Psoas muscle (tissue), 8 donors: ENCODE results near the gene MACC1. TPM values are rescaled to one million over a fixed set of nuclear protein-coding genes. Genes with fewer than 3 reads are reported as not detected.

ENCODE experiments used
- ATAC-seq, 4 donors: fragments of 200-7000 bp; cut with Tn5 transposase; one replicate each; pipeline ENCODE4 v1.9.1; 2020; ENCODE audit warnings: moderate library complexity in 3 of 4, mild to moderate bottlenecking in 2 of 4
- DNase-seq, 2 donors: peaks; one replicate each; pipeline ENCODE4 v3.0.0-alpha.2; 2020
- H3K27ac ChIP-seq: fragments of 200-600 bp; one replicate; pipeline ENCODE4 v1.8.0; 2022
- H3K27me3 ChIP-seq, 3 donors: fragments of 200-600 bp in 1 of 3; one replicate each; pipeline versions ENCODE4 v1.6.1 to v1.8.0; 2013 to 2022; ENCODE audit warnings: low read length in 2 of 3, mild to moderate bottlenecking in 2 of 3, moderate library complexity in 1 of 3; ENCODE audit not compliant: insufficient read depth in 3 of 3
- H3K36me3 ChIP-seq, 2 donors: fragments of 200-600 bp in 1 of 2; one replicate each; pipeline versions ENCODE4 v1.6.1 to v1.8.0; 2013 to 2022; ENCODE audit warnings: low read depth in 1 of 2, mild to moderate bottlenecking in 1 of 2, moderate library complexity in 1 of 2; ENCODE audit not compliant: insufficient read depth in 1 of 2
- H3K4me1 ChIP-seq: fragments of 200-600 bp; one replicate; pipeline ENCODE4 v1.8.0; 2022
- H3K4me3 ChIP-seq: fragments of 200-600 bp; one replicate; pipeline ENCODE4 v1.8.0; 2022; ENCODE audit warnings: mild to moderate bottlenecking
- H3K9me3 ChIP-seq: fragments of 200-600 bp; one replicate; pipeline ENCODE4 v1.8.0; 2022
- CTCF ChIP-seq: fragments of 200-600 bp; IDR thresholded peaks from one replicate; pipeline ENCODE4 v1.8.0; 2022; ENCODE audit warnings: antibody characterized with exemption
- WGBS, 3 donors: extraction: QIAGEN DNeasy Blood & Tissue Kit; methylation state at CpG; one replicate each; pipeline versions ENCODE4 v1.1.6 to v1.1.7; 2013; 5-methylcytosine and 5-hydroxymethylcytosine counted together
- intact Hi-C, 2 donors: fragments of 100-400 bp; cut with DNase I; formaldehyde crosslinking; loops; one replicate each; pipeline versions ENCODE4 v1.11.0 to v1.14.2; 2022
- long read RNA-seq, 2 donors: library from polyadenylated mRNA; unstranded; transcript quantifications; one replicate each; pipeline ENCODE4 v2.0.0, GENCODE V29; 2021
- polyA plus RNA-seq, 3 donors: library from polyadenylated mRNA; stranded (reverse); fragments of 200-250 nt; gene quantifications; one replicate each; pipeline ENCODE4 v1.2.3, GENCODE V29; 2013
- total RNA-seq, 4 donors: library from RNA; stranded (reverse); fragmentation: NEBNext Ultra II Directional in 2 of 4; extraction: Animal tissue kit (Norgen Biotek cat#: 25700) in 2 of 4; gene quantifications; one replicate each; pipeline versions ENCODE4 v1.2.1 to v1.2.4, GENCODE V29; 2021 to 2023
- donor health status: healthy with polysubstance abuse.
- donor health status: DM: no; HTN: no; CAD: no; lungs with moderate emphysema.
- donor health status: Bipolar disorder and iron deficiency.
- donor health status: healthy.
- donor health status: DM: yes; HTN: yes; CAD: no.
- donor health status: DM: no; HTN: no; CAD: no.
- donor health status: DM: no; HTN: no; CAD: no.
- donor health status: DM: yes; HTN: yes; CAD: no.

The MACC1 gene
- total RNA-seq, result under 1 TPM in 1 of 4 donors, not detected in 3; 0.04 TPM
- polyA plus RNA-seq, result under 1 TPM in 1 of 3 donors, not detected in 2; under 0.01 TPM
- long read RNA-seq, donor 1, result 0 reads
- long read RNA-seq, donor 2, result 0 reads

- ATAC-seq (no peak), DNase-seq (peak in 1 of 2 donors; percentile 29)
- H3K27me3 ChIP-seq, result no peaks in the 10 kb centered on the region
- no peaks in the 10 kb centered on the region for H3K9me3 ChIP-seq
- intact Hi-C loops, result no loop called here
- H3K4me3 ChIP-seq, result no peak within 1 kb of the TSS
- TF ChIP-seq CTCF, result no peak
- no peak within 1 kb of the TSS for H3K27ac ChIP-seq
- H3K4me1 ChIP-seq, result no peaks in the 10 kb centered on the region
- 30 to 36% (median 32%) methylated on average over 6 of the region's 6 CpGs for WGBS, 3 donors
- no peaks in the 10 kb centered on the region for H3K36me3 ChIP-seq
Measured at GRCh38 chr7:20217193-20217948, at the start of gene MACC1. TSS of gene MACC1 (minus strand) at chr7:20217384. CDS start at chr7:20161862, 55,522 bp downstream.

GRCh38 chr7:20264623-20265022, 47.4 kb upstream of the MACC1 start:
- no peaks in the 10 kb centered on the region for H3K36me3 ChIP-seq
- H3K27me3 ChIP-seq, result no peaks in the 10 kb centered on the region
- ATAC-seq (no peak), DNase-seq (no peak)
- H3K4me1 ChIP-seq, result no peaks in the 10 kb centered on the region
- TF ChIP-seq CTCF, result no peak
- H3K4me3 ChIP-seq, result no peak overlapping the region
- intact Hi-C loops, result no loop called here
- WGBS, 3 donors, result 54 to 58% (median 55%) methylated on average over 2 of the region's 2 CpGs
- H3K9me3 ChIP-seq, result no peaks in the 10 kb centered on the region
- no peak overlapping the region for H3K27ac ChIP-seq

GRCh38 chr7:20260223-20260622, 43.0 kb upstream of the MACC1 start:
- intact Hi-C loops, result no loop called here
- H3K4me1 ChIP-seq, result no peaks in the 10 kb centered on the region
- no peak for DNase-seq

GRCh38 chr7:20257212-20257611, 40.0 kb upstream of the MACC1 start:
- Histone ChIP-seq H3K4me1 (no peaks in the 10 kb centered on the region), H3K4me3 (no peak overlapping the region), H3K9me3 (no peaks in the 10 kb centered on the region), H3K27me3 (no peaks in the 10 kb centered on the region), H3K27ac (no peak overlapping the region), H3K36me3 (no peaks in the 10 kb centered on the region)
- intact Hi-C loops, result no loop called here
- ATAC-seq (no peak), DNase-seq (no peak)
- no peak for TF ChIP-seq CTCF

More at GRCh38 chr7:20260223-20260622, 43.0 kb upstream of the MACC1 start:
- no peak overlapping the region for H3K27ac ChIP-seq
- no peak for ATAC-seq
- no peaks in the 10 kb centered on the region for H3K36me3 ChIP-seq
- no peak overlapping the region for H3K4me3 ChIP-seq
- no peaks in the 10 kb centered on the region for H3K9me3 ChIP-seq
- H3K27me3 ChIP-seq, result no peaks in the 10 kb centered on the region
- 37 to 61% (median 45%) methylated on average over 1 of the region's 1 CpG for WGBS, 3 donors
- TF ChIP-seq CTCF, result no peak
